B cell (primary cell): ENCODE data around the gene MEIS2. TPM values are rescaled to one million over a fixed set of nuclear protein-coding genes. Genes with fewer than 3 reads are reported as not detected.

ENCODE experiments used
- ATAC-seq: fragments of 200-7000 bp; cut with Tn5 transposase; one replicate; pipeline ENCODE4 v1.10.0; 2021; ENCODE audit warnings: low read depth, mild to moderate bottlenecking, moderate number of reproducible peaks, moderate library complexity
- CTCF ChIA-PET: fragments of 350-600 bp; sonication (Branson Sonifier 250); formaldehyde crosslinking; loops from one replicate; lab custom pipeline; 2021; ENCODE audit warnings: antibody characterized with exemption, inconsistent platforms; lab: Charles Lee
- POLR2A ChIA-PET: fragments of 350-600 bp; sonication (Branson Sonifier 250); formaldehyde crosslinking; loops from one replicate; lab custom pipeline; 2021; ENCODE audit warnings: antibody characterized with exemption; lab: Charles Lee
- DNase-seq: peaks from one replicate; pipeline ENCODE4 v3.0.0; 2013
- H2AFZ ChIP-seq: 2 replicates; pipeline ENCODE4 v1.6.1; 2012; ENCODE audit warnings: mild to moderate bottlenecking, low read depth, low read length; ENCODE audit not compliant: insufficient read depth, poor library complexity, severe bottlenecking
- H3K27ac ChIP-seq, 2 donors: 1 replicate in 1 of 2; 2 replicates in 1 of 2; pipeline ENCODE4 v1.5.1; 2012 to 2013; ENCODE audit warnings: low read length in 2 of 2, mild to moderate bottlenecking in 2 of 2, moderate library complexity in 1 of 2
- H3K27me3 ChIP-seq, 4 experiments: fragments of 200-600 bp in 1 of 4; sonication (generic) in 1 of 4; replicated peaks in 1 of 4; 1 replicate in 2 of 4; 2 replicates in 2 of 4; pipeline versions ENCODE4 v1.6.1 to v1.7.0; 2013 to 2016; ENCODE audit warnings: low read length in 3 of 4, mild to moderate bottlenecking in 2 of 4, mixed read lengths in 1 of 4, moderate library complexity in 1 of 4; ENCODE audit not compliant: insufficient read depth in 4 of 4, control insufficient read depth in 3 of 4; ENCODE audit errors: control extremely low read depth in 1 of 4
- H3K36me3 ChIP-seq, 2 experiments: replicated peaks in 1 of 2; 1 replicate in 1 of 2; 2 replicates in 1 of 2; pipeline versions ENCODE4 v1.6.1 to v1.7.1; 2013; ENCODE audit warnings: low read length in 1 of 2; ENCODE audit not compliant: insufficient read depth in 2 of 2, control insufficient read depth in 1 of 2; ENCODE audit errors: control extremely low read depth in 1 of 2, extremely low read depth in 1 of 2
- H3K4me1 ChIP-seq, 2 donors: fragments of 200-600 bp in 1 of 2; sonication (generic) in 1 of 2; 1 replicate in 1 of 2; 2 replicates in 1 of 2; pipeline versions ENCODE4 v1.5.1 to v1.6.1; 2013 to 2017; ENCODE audit warnings: low read length in 2 of 2; ENCODE audit not compliant: control insufficient read depth in 2 of 2, insufficient read depth in 2 of 2
- H3K4me2 ChIP-seq: replicated peaks from 2 replicates; pipeline ENCODE3; 2012; ENCODE audit warnings: mild to moderate bottlenecking, low read depth, low read length; ENCODE audit not compliant: poor library complexity, severe bottlenecking
- H3K4me3 ChIP-seq, 5 experiments: fragments of 200-600 bp in 1 of 5; sonication (generic) in 1 of 5; 1 replicate in 3 of 5; 2 replicates in 2 of 5; pipeline versions ENCODE4 v1.5.1 to v1.7.0; 2011 to 2016; ENCODE audit warnings: low read length in 4 of 5, mild to moderate bottlenecking in 4 of 5, low read depth in 2 of 5, control low read depth in 1 of 5, moderate library complexity in 1 of 5; ENCODE audit not compliant: insufficient read depth in 1 of 5; ENCODE audit errors: control extremely low read depth in 1 of 5, extremely low read depth in 1 of 5
- H3K79me2 ChIP-seq: fragments of 200-600 bp; sonication (generic); one replicate; pipeline ENCODE4 v1.6.0; 2016; ENCODE audit warnings: low read length; ENCODE audit not compliant: control insufficient read depth, insufficient read depth
- H3K9ac ChIP-seq: fragments of 200-600 bp; sonication (generic); 2 replicates; pipeline ENCODE4 v1.6.1; 2017; ENCODE audit warnings: mild to moderate bottlenecking, low read length, moderate library complexity
- H3K9me3 ChIP-seq, 3 donors: one replicate each; pipeline versions ENCODE4 v1.6.1 to v1.7.1; 2013; ENCODE audit warnings: low read length in 2 of 3; ENCODE audit not compliant: control insufficient read depth in 2 of 3, insufficient read depth in 1 of 3; ENCODE audit errors: control extremely low read depth in 1 of 3
- H4K20me1 ChIP-seq: 2 replicates; pipeline ENCODE4 v1.6.0; 2012; ENCODE audit warnings: mild to moderate bottlenecking, low read length; ENCODE audit not compliant: insufficient read depth, control insufficient read depth, poor library complexity, severe bottlenecking
- H3K27ac Mint-ChIP-seq: one replicate; pipeline ENCODE4 v1.8.0; 2021; ENCODE audit warnings: mixed read lengths
- H3K27me3 Mint-ChIP-seq: one replicate; pipeline ENCODE4 v1.8.0; 2021; ENCODE audit warnings: mixed read lengths
- H3K4me1 Mint-ChIP-seq: one replicate; pipeline ENCODE4 v1.8.0; 2021; ENCODE audit warnings: mixed read lengths
- H3K4me3 Mint-ChIP-seq: one replicate; pipeline ENCODE4 v1.8.0; 2021; ENCODE audit warnings: mixed read lengths
- H3K9me3 Mint-ChIP-seq: one replicate; pipeline ENCODE4 v1.8.0; 2022; ENCODE audit warnings: mixed read lengths; ENCODE audit not compliant: insufficient read depth
- CTCF ChIP-seq: fragments of 200-600 bp; IDR thresholded peaks from one replicate; pipeline ENCODE4 v1.8.0; 2022; ENCODE audit warnings: antibody characterized with exemption, mild to moderate bottlenecking
- EZH2 ChIP-seq: IDR thresholded peaks from 2 replicates; pipeline ENCODE4 v1.6.1; 2012; ENCODE audit warnings: borderline replicate concordance, low read depth, mild to moderate bottlenecking, moderate library complexity, low read length; ENCODE audit not compliant: insufficient read depth, poor library complexity, severe bottlenecking
- WGBS: methylation state at CpG from one replicate; pipeline ENCODE4 v1.1.5; 2013; ENCODE audit warnings: missing lambda C conversion rate; ENCODE audit not compliant: insufficient coverage; 5-methylcytosine and 5-hydroxymethylcytosine counted together
- intact Hi-C: fragments of 100-400 bp; cut with micrococcal nuclease; formaldehyde crosslinking; loops from one replicate; pipeline ENCODE4 v1.10.0; 2022
- polyA plus RNA-seq: library from polyadenylated mRNA; depleted of rRNA; stranded (reverse); fragments of >200 nt; gene quantifications from 2 replicates; pipeline ENCODE4 v1.2.3, GENCODE V29; 2012
- total RNA-seq, 2 donors: library from RNA; stranded (reverse); fragments of 120-200 nt in 1 of 2; gene quantifications; 1 replicate in 1 of 2; 2 replicates in 1 of 2; pipeline versions ENCODE4 v1.2.3 to v1.2.4, GENCODE V29; 2013 to 2022

The MEIS2 gene
- total and polyA plus RNA-seq, 2 donors (not counting 1 experiment from before 2014, with no cell fraction given), result 0.22 TPM; not detected in 1

- ATAC-seq (no peak), DNase-seq (no peak)
- Histone ChIP-seq H3K4me3 (no peak overlapping the region), H2AFZ (no peak overlapping the region), H3K9me3 (peaks cover 0 to 3% (median 0%) of the 10 kb centered on the region in 3 donors), H3K36me3 (no peaks in the 10 kb centered on the region), H3K9ac (no peak overlapping the region), H4K20me1 (no peaks in the 10 kb centered on the region), H3K79me2 (no peaks in the 10 kb centered on the region), H3K4me1 (no peaks in the 10 kb centered on the region), H3K4me2 (no peak overlapping the region), H3K27ac (no peak overlapping the region), H3K27me3 (no peaks in the 10 kb centered on the region)
- no peak overlapping the region for H3K4me3 Mint-ChIP-seq
- POLR2A ChIA-PET, result no interaction called here
- H3K27ac Mint-ChIP-seq, result no peak overlapping the region
- WGBS, result 42% methylated on average over 2 of the region's 4 CpGs
- no peaks in the 10 kb centered on the region for H3K9me3 Mint-ChIP-seq
- intact Hi-C loops, result no loop called here
- CTCF ChIA-PET, result no interaction called here
- H3K4me1 Mint-ChIP-seq, result no peaks in the 10 kb centered on the region
- TF ChIP-seq CTCF, result no peak
- no peak for TF ChIP-seq EZH2
- H3K27me3 Mint-ChIP-seq, result no peaks in the 10 kb centered on the region
Observed at GRCh38 chr15:36914466-36914865, 185.9 kb downstream of the MEIS2 start.

- Mint-ChIP-seq H3K4me3 (no peak overlapping the region), H3K4me1 (no peaks in the 10 kb centered on the region), H3K9me3 (no peaks in the 10 kb centered on the region), H3K27ac (no peak overlapping the region), H3K27me3 (no peaks in the 10 kb centered on the region)
- ATAC-seq, result no peak
- Histone ChIP-seq H3K4me2 (no peak overlapping the region), H3K27me3 (no peaks in the 10 kb centered on the region), H3K36me3 (no peaks in the 10 kb centered on the region), H3K9ac (no peak overlapping the region), H2AFZ (no peak overlapping the region), H4K20me1 (no peaks in the 10 kb centered on the region), H3K4me3 (no peak overlapping the region), H3K79me2 (no peaks in the 10 kb centered on the region), H3K9me3 (peaks cover 0 to 3% (median 0%) of the 10 kb centered on the region in 3 donors), H3K4me1 (no peaks in the 10 kb centered on the region), H3K27ac (no peak overlapping the region)
- TF ChIP-seq EZH2, result no peak
- TF ChIP-seq CTCF, result no peak
- intact Hi-C loops, result no loop called here
- DNase-seq, result no peak
- POLR2A ChIA-PET, result no interaction called here
- CTCF ChIA-PET, result no interaction called here
- WGBS, result no CpG with 5 or more reads among the region's 2 CpGs
Observed at GRCh38 chr15:36912311-36912712, 188.0 kb downstream of the MEIS2 start.
